Fibroblast of mammary gland (primary cell): ENCODE measurements around the gene CLK3.

ENCODE experiments used
- DNase-seq: peaks from one replicate; pipeline ENCODE4 v3.0.0-alpha.2; 2010; ENCODE audit warnings: low read depth
- H3K4me3 ChIP-seq: 2 replicates; pipeline ENCODE4 v1.5.1; 2011; ENCODE audit warnings: low read depth, mild to moderate bottlenecking, low read length, moderate library complexity; ENCODE audit not compliant: control insufficient read depth
- CTCF ChIP-seq: conservative IDR thresholded peaks from 2 replicates; pipeline ENCODE4 v1.5.1; 2011; ENCODE audit warnings: low read depth, low read length, inconsistent platforms; ENCODE audit not compliant: control insufficient read depth, insufficient read depth

The CLK3 gene

DNA sequence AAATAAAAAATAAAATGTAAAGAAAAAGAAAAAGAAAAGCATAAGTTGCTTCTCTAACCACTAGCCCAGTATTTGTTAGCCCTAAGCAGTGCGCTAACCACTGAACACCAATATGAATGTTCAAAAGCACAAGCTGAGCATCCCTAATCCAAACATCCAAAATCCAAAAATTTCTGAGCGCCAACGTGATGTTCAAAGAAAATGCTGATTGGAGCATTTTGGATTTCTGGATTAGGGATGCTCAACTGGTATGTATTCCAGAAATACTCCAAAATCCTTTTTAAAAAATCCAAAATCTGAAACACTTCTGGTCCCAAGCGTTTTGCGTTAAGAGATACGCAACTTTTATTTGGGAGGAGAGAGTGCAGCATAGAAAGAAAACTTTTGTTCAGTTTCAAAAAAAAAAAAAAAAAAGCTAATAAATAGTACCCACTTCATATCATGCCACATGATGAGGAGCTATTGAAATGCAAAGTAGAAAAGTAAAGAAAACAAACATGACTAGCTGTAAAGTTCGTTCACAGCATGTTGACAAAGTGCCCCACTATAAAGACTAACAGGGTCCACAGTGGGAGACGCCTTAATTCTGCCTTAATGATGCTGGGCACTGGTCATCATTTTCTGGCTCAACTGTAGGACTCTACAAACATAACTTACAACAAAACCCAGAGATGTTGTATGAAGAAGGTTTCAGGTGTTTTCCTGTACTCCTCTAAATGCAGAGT lies 47.8 kb downstream of the CLK3 start:
- no peak for DNase-seq
- no peak overlapping the region for H3K4me3 ChIP-seq
- no peak for TF ChIP-seq CTCF

DNA sequence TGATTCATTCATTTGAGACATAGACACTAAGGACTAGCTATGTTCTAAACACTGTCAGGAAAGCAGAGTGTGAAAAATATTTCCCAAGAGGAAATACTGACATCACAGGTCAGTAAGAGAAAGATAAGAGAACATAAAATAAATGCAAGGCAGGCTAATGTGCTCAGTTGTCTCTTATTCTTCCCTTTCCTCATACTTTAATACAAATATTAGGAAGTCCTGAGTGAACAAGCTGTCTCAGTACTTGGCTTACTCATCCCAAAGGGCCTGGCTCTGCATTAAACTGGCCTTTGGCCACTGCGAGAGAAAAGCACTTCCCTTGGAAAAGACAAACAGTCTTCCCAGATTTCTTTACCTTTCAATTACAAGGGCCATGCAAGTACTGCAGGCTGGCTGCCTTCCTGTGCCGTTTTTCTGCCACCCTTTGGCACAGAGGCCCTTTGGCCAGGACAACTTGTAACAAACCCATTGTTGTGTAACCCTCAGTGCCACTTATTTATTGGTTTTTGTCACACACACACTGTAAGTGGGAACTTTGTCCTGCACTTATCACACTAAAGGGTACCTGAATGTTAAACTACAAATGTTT lies 48.5 kb downstream of the CLK3 start:
- DNase-seq, result peak; percentile 49
- no peak for TF ChIP-seq CTCF
- H3K4me3 ChIP-seq, result no peak overlapping the region

GRCh38 chr15:74664670-74665069 lies 49.0 kb downstream of the CLK3 start:
- no peak for DNase-seq
- TF ChIP-seq CTCF, result no peak
- H3K4me3 ChIP-seq, result no peak overlapping the region

GRCh38 chr15:74667975-74668374 lies 52.3 kb downstream of the CLK3 start:
- DNase-seq, result no peak
- H3K4me3 ChIP-seq, result no peak overlapping the region
- no peak for TF ChIP-seq CTCF

DNA sequence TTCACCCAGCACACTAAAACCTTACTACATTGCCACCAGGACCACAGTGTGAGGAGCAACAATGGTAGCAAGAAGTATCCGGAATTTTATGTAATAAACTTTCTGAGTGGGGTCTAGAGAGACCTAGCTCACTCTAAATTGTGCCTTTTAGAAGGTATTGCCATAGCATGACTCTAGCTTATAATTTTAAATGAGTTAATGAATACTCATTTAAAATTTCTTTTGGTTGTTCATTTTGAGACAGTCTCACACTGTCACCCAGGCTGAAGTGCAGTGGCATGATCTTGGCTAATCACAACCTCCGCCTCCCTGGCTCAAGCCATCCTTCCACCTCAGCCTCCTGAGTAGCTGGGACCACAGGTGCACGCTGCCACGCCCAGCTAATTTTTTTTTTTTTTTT lies 54.0 kb downstream of the CLK3 start:
- no peak for DNase-seq
- no peak overlapping the region for H3K4me3 ChIP-seq
- no peak for TF ChIP-seq CTCF

DNA sequence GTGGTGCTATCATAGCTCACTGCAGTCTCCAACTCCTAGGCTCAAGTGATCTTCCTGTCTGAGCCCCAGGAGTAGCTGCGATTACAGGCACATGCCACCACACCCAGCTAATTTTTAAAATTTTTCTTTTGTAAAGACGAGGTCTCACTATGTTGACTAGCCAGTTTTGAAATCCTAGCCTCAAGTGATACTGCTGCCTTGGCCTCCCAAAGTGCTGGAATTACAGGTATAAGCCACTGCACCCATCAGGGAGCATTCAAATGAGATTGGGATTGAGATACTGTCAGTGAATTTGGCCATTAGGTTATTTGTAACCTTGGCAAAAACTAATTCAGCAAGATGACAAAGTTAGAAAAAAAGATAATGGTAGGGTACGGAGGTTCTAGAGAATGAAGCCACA lies 58.5 kb downstream of the CLK3 start:
- TF ChIP-seq CTCF, result no peak
- DNase-seq, result no peak
- H3K4me3 ChIP-seq, result no peak overlapping the region
